Duodenal mucosa (tissue), 2 donors: Measurements from ENCODE around the gene VCX2.
"Not testable (repeated sequence)": the region's sequence is repeated elsewhere in the genome, so short reads cannot be mapped to it uniquely, and the experiment has no call there.

Experiments
- H3K27ac ChIP-seq: one replicate; pipeline ENCODE4 v1.7.0; 2013; ENCODE audit warnings: low read depth, low read length
- H3K27me3 ChIP-seq, 2 donors: one replicate each; pipeline ENCODE4 v1.7.0; 2013; ENCODE audit warnings: low read length in 2 of 2, control low read depth in 1 of 2; ENCODE audit not compliant: insufficient read depth in 2 of 2, control insufficient read depth in 1 of 2
- H3K36me3 ChIP-seq, 2 donors: one replicate each; pipeline ENCODE4 v1.7.0; 2013; ENCODE audit warnings: low read length in 2 of 2, control low read depth in 1 of 2; ENCODE audit not compliant: insufficient read depth in 2 of 2, control insufficient read depth in 1 of 2
- H3K4me1 ChIP-seq, 2 donors: one replicate each; pipeline ENCODE4 v1.7.0; 2013; ENCODE audit warnings: low read length in 2 of 2, control low read depth in 1 of 2; ENCODE audit not compliant: insufficient read depth in 2 of 2, control insufficient read depth in 1 of 2
- H3K4me3 ChIP-seq, 2 donors: one replicate each; pipeline ENCODE4 v1.7.0; 2013; ENCODE audit warnings: low read length in 2 of 2, low read depth in 1 of 2
- H3K9ac ChIP-seq, 2 donors: one replicate each; pipeline ENCODE4 v1.7.0; 2013; ENCODE audit warnings: low read length in 2 of 2, low read depth in 1 of 2
- H3K9me3 ChIP-seq, 2 donors: one replicate each; pipeline ENCODE4 v1.7.0; 2013; ENCODE audit warnings: low read length in 2 of 2, control low read depth in 1 of 2; ENCODE audit not compliant: control insufficient read depth in 1 of 2

Gene VCX2

DNA sequence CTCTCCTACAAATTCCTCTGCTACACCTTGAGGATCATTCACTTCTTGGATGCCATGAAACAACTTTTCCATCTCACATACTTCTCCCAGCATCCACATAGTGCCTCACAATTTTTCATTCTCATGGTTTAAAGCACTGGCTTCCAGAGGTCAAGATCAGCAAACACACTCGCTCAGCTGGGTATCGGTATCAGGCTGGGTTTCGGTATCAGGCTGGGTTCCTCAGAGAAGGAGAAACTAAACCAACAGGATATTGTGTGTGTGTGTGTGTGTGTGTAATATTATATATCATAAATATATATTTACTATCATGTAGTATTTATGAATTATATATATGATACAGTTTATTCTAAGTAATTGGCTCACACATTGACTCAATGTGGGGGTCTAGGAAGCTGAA lies at the start of gene VCX2:
VCX2 (minus strand) TSS at position 99 of the 400 bp plus-strand sequence. CDS start 624 bp downstream, outside the sequence.
- not testable (repeated sequence) for H3K4me3 ChIP-seq, H3K4me1 ChIP-seq, H3K27ac ChIP-seq, H3K36me3 ChIP-seq, H3K9me3 ChIP-seq, H3K9ac ChIP-seq, H3K27me3 ChIP-seq

DNA sequence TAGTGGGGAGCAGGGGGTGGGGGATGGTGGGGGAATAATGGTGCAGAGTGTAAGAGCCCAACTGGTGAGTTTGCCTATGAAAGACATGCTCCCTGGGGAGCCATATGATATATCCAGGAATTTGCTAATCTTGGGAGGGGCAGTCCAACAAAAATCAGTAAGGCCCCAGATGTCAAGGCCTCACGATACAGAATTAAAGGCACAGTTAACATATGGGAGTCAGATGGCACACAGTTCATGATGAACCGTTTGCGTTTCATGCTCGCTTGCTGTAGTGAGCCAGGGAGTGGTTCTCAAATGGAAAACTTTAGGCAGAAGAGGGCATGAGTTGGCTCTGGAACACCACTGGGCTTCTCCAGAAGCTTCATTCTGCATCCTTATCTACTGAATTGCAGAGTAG lies 33.9 kb upstream of the VCX2 start:
- H3K4me1 ChIP-seq = no peaks in the 10 kb centered on the region
- H3K36me3 ChIP-seq = no peaks in the 10 kb centered on the region
- H3K4me3 ChIP-seq = no peak overlapping the region
- no peak overlapping the region for H3K27ac ChIP-seq
- no peaks in the 10 kb centered on the region for H3K9me3 ChIP-seq
- no peaks in the 10 kb centered on the region for H3K27me3 ChIP-seq
- no peak overlapping the region for H3K9ac ChIP-seq

DNA sequence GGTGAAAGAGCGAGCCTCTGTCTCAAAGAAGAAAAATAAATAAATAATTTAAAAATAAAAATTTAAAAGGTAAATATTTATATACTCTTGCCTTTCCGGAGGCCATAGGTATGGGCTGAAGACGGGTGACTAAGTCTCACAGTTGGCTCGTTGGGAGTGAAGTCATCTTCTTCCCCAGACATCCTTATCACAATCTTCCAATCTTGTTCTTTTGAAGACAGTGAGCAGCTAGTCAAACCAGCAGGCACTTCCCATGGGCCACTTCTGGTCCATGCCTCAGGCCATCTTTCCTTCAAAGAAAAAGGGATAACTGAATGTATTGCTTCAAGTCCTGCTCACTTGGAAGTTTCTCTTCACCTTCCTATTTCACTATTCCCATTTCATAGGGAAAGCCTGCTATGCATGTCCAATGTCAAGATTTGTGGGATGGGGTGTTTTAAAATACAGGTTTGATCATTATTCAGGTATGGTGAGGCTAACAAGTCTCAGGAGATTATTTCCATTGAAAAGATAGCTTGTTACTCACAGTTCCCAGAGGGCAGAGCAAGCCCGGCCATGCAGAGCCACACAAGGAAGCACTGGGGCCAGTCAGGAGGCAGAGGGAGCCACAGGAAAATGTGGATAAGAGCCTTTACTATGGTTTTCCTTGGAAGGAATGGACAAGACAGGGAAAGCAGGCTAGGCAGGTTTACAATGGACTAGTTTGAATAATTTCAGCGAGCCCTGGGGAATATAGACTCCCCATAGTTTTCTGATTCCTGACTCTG lies 33.3 kb upstream of the VCX2 start:
- no peaks in the 10 kb centered on the region for H3K27me3 ChIP-seq
- H3K9ac ChIP-seq = no peak overlapping the region
- no peak overlapping the region for H3K4me3 ChIP-seq
- H3K36me3 ChIP-seq = no peaks in the 10 kb centered on the region
- no peaks in the 10 kb centered on the region for H3K4me1 ChIP-seq
- no peaks in the 10 kb centered on the region for H3K9me3 ChIP-seq
- H3K27ac ChIP-seq = no peak overlapping the region

GRCh38 chrX:8201896-8202331 lies 30.8 kb upstream of the VCX2 start:
- Histone ChIP-seq H3K9ac (no peak overlapping the region), H3K9me3 (no peaks in the 10 kb centered on the region), H3K36me3 (no peaks in the 10 kb centered on the region), H3K27ac (no peak overlapping the region), H3K4me1 (no peaks in the 10 kb centered on the region), H3K27me3 (no peaks in the 10 kb centered on the region), H3K4me3 (no peak overlapping the region)

GRCh38 chrX:8196776-8197175 lies 25.7 kb upstream of the VCX2 start:
- Histone ChIP-seq H3K9me3 (no peaks in the 10 kb centered on the region), H3K9ac (no peak overlapping the region), H3K36me3 (no peaks in the 10 kb centered on the region), H3K27me3 (no peaks in the 10 kb centered on the region), H3K27ac (no peak overlapping the region), H3K4me1 (no peaks in the 10 kb centered on the region), H3K4me3 (no peak overlapping the region)

DNA sequence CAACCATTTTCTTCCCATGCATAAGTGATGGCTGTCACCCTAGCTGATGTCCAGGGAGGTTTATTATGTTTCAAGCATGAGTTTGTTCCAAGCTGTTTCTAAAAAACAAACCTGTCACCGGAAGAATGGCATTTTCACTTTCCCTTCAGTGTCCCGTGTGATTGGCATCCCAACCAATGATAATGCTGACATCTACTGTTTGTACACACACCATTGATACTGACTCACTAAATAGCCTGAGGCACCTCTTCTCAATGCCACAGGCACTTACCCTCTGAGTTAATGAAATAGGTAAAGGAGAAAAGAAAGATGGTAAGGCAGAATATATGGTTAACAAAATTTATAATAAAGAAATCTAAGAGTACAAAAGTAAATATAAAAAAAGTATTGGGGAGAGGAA lies 23.1 kb upstream of the VCX2 start:
- Histone ChIP-seq H3K27me3 (no peaks in the 10 kb centered on the region), H3K36me3 (no peaks in the 10 kb centered on the region), H3K4me3 (no peak overlapping the region), H3K4me1 (no peaks in the 10 kb centered on the region), H3K9me3 (no peaks in the 10 kb centered on the region), H3K27ac (no peak overlapping the region), H3K9ac (no peak overlapping the region)

GRCh38 chrX:8192276-8192675 lies 21.2 kb upstream of the VCX2 start:
- Histone ChIP-seq H3K4me1 (no peaks in the 10 kb centered on the region), H3K9ac (no peak overlapping the region), H3K4me3 (no peak overlapping the region), H3K27me3 (no peaks in the 10 kb centered on the region), H3K9me3 (no peaks in the 10 kb centered on the region), H3K36me3 (no peaks in the 10 kb centered on the region), H3K27ac (no peak overlapping the region)

GRCh38 chrX:8191022-8191421 lies 20.0 kb upstream of the VCX2 start:
- H3K36me3 ChIP-seq = no peaks in the 10 kb centered on the region
- no peak overlapping the region for H3K27ac ChIP-seq

DNA sequence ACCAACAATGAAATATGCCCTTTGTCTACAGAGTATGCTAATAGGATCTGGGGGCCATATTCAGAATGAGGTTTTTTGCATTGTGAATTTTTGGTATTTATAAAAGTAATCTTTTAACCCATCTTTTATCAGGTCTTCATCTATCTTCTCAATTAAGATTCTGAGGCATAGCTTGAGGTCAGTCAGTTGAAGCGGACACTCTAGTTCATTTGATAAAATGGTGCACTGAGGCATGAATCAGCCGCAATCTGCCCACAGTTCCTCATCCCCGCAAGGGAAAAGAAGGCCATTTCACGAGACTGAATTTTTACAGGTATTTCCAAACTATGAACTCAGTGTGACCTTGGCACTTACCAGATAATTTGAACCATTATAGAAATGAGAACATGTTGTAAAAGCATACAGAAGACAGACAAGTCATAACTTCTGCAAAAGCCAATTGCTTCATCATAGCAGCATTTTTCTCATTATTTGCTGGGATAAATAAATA lies 19.3 kb upstream of the VCX2 start:
- Histone ChIP-seq H3K9ac (no peak overlapping the region), H3K27ac (no peak overlapping the region), H3K36me3 (no peaks in the 10 kb centered on the region), H3K4me3 (no peak overlapping the region), H3K27me3 (no peaks in the 10 kb centered on the region), H3K9me3 (no peaks in the 10 kb centered on the region), H3K4me1 (no peaks in the 10 kb centered on the region)

More at GRCh38 chrX:8191022-8191421, 20.0 kb upstream of the VCX2 start:
- H3K9me3 ChIP-seq = no peaks in the 10 kb centered on the region
- H3K4me1 ChIP-seq = no peaks in the 10 kb centered on the region
- no peaks in the 10 kb centered on the region for H3K27me3 ChIP-seq
- no peak overlapping the region for H3K9ac ChIP-seq
- no peak overlapping the region for H3K4me3 ChIP-seq

DNA sequence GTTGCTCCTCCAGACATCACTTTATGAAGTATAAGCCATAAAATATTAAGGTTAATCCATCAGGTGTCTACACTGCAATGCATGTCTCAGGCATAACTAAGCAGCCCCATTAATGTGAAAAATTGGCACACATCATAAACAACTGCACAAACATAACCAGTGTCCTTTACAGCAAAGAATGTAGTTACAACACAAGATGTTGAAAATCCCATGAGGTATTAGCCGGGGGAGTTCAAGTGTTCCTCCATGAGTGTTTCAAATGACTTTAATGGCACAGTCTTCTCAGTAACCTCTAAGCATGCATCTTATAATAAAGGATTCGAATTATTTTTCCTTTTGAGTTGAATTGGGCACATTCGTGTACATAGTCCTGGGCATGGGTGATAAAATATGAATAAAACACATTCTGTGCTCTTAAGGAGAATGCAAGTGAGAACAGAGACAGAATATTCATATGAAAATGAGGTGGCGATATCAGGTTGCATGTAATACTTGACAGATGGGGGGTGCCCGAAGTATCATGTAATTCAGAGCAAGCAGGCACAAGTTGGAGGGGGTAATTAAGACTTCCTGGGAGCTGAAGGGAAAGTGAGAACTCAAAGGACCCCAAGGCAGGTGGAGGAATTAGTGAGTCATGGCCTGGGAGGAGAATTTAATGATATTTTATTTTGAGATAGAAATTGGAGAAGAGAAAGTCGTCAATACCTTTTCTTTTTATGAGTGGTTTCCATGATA lies 18.2 kb upstream of the VCX2 start:
- no peaks in the 10 kb centered on the region for H3K9me3 ChIP-seq
- H3K27ac ChIP-seq = no peak overlapping the region
- no peaks in the 10 kb centered on the region for H3K4me1 ChIP-seq
- no peaks in the 10 kb centered on the region for H3K36me3 ChIP-seq
- no peak overlapping the region for H3K9ac ChIP-seq
- no peak overlapping the region for H3K4me3 ChIP-seq
- no peaks in the 10 kb centered on the region for H3K27me3 ChIP-seq
